ENCODE measurements around the gene PUDP.

DNA sequence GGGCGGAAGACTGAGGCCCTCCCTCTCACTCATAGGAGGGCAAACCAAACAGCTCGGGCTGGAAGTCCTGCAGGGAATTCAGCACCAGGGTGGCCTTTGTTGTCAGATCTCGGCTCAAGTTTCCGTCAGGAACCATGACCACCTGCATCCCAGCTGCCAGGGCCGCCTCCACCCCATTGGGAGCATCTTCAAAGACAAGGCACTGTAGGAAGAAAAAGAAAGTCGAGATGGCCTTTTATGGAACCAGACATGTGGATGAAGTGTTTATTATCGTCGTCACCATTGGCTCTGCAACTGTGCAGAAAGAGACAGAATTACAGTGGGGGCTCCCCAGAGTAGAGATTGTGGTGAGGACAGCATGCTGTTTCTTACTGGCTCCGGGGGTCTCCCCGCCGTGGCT is 97.7 kb downstream of the PUDP start:
- TF ChIP-seq, protein P1, sequence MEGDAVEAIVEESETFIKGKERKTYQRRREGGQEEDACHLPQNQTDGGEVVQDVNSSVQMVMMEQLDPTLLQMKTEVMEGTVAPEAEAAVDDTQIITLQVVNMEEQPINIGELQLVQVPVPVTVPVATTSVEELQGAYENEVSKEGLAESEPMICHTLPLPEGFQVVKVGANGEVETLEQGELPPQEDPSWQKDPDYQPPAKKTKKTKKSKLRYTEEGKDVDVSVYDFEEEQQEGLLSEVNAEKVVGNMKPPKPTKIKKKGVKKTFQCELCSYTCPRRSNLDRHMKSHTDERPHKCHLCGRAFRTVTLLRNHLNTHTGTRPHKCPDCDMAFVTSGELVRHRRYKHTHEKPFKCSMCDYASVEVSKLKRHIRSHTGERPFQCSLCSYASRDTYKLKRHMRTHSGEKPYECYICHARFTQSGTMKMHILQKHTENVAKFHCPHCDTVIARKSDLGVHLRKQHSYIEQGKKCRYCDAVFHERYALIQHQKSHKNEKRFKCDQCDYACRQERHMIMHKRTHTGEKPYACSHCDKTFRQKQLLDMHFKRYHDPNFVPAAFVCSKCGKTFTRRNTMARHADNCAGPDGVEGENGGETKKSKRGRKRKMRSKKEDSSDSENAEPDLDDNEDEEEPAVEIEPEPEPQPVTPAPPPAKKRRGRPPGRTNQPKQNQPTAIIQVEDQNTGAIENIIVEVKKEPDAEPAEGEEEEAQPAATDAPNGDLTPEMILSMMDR (IDR thresholded peaks at IDR 0.05): no peak
- no peak for TF ChIP-seq EP300 (IDR thresholded peaks at IDR 0.05)
